Brain microvascular endothelial cell (primary cell): ENCODE results near the gene WDR47.

Experiments
- DNase-seq: peaks from one replicate; pipeline ENCODE4 v3.0.0-alpha.2; 2020
- H3K27ac ChIP-seq: fragments of 250-450 bp; sonication (Bioruptor Pico); 2 replicates; pipeline ENCODE4 v1.5.1; 2020; ENCODE audit warnings: mild to moderate bottlenecking, moderate library complexity
- H3K27me3 ChIP-seq: fragments of 250-450 bp; sonication (Bioruptor Pico); replicated peaks from 2 replicates; pipeline ENCODE4 v1.5.1; 2020; ENCODE audit warnings: mild to moderate bottlenecking
- H3K36me3 ChIP-seq: fragments of 250-450 bp; sonication (Bioruptor Pico); replicated peaks from 2 replicates; pipeline ENCODE4 v1.5.1; 2020; ENCODE audit warnings: mild to moderate bottlenecking
- H3K4me3 ChIP-seq: 2 replicates; pipeline ENCODE4 v1.5.1; 2011; ENCODE audit warnings: low read depth, mild to moderate bottlenecking, control low read depth, low read length, moderate library complexity
- in situ Hi-C: cut with HindIII; loops from 2 replicates; pipeline ENCODE4 v1.10.0; 2017; ENCODE audit warnings: low sequenced_read_pairs, low pct_ligation_motif_present
- TF ChIP-seq, protein P1 (sequence below): IDR thresholded peaks from 2 replicates; pipeline ENCODE4 v1.5.1; 2011; ENCODE audit warnings: low read depth, mild to moderate bottlenecking, moderate library complexity, low read length, control low read depth, inconsistent platforms; ENCODE audit errors: missing control alignments

WDR47 gene

DNA sequence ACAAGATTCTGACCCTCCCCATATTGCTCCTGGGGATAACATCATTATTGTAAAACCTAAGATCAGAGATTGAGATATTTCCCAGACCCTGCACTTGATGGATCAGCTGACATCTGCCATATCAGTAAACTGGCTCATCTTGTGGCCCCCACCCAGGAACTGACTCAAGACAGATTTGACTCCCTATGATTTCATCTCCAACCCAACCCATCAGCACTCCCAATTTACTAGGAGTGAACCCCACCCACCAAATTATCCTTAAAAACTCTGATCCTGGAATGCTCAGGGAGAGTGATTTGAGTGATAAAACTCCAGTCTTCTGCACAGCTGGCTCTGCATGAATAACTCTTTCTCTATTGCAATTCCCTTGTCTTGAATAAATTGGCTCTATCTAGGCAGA, 72.6 kb downstream of the WDR47 start:
- no peak for DNase-seq
- peaks cover 11% of the 10 kb centered on the region for H3K36me3 ChIP-seq
- H3K27ac ChIP-seq, result no peak overlapping the region
- TF ChIP-seq, protein P1, sequence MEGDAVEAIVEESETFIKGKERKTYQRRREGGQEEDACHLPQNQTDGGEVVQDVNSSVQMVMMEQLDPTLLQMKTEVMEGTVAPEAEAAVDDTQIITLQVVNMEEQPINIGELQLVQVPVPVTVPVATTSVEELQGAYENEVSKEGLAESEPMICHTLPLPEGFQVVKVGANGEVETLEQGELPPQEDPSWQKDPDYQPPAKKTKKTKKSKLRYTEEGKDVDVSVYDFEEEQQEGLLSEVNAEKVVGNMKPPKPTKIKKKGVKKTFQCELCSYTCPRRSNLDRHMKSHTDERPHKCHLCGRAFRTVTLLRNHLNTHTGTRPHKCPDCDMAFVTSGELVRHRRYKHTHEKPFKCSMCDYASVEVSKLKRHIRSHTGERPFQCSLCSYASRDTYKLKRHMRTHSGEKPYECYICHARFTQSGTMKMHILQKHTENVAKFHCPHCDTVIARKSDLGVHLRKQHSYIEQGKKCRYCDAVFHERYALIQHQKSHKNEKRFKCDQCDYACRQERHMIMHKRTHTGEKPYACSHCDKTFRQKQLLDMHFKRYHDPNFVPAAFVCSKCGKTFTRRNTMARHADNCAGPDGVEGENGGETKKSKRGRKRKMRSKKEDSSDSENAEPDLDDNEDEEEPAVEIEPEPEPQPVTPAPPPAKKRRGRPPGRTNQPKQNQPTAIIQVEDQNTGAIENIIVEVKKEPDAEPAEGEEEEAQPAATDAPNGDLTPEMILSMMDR, result no peak
- no peaks in the 10 kb centered on the region for H3K27me3 ChIP-seq
- no peak overlapping the region for H3K4me3 ChIP-seq
- in situ Hi-C loops, result no loop called here

DNA sequence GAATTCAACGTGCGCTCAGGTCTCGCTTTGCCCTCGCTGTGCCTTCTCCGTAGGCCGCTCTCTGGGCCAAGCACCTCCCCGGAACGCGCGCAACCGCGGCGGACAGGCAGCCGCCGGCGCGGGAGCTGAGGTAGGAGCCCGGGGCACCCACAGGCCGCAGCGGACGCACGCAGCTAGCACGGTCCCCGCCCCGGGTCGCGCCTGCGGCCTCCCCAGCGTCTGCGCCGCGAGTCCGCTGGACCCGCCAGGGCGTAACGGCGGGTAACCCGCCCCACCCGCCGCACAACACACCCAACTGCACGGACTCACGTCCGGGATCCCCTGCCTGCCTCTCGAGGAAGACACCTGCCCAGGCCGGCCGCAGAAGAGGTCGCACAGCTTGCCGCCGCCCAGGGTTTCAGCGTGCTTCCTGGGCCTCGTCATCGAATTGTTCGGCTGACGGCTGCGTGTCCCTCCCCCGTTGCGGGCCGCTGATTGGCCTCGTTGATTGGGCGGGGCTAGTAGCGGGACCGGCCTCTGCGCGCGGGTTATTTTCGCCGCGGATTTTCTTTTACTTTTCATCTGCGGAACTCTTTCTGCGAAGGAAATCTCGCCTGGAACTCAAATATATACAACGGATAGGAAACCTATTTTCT, 78.7 kb downstream of the WDR47 start, which contains the start of gene CLCC1:
Gene CLCC1 (minus strand): TSS at position 433 of the 635 bp plus-strand sequence. CDS start 13,047 bp downstream, outside the sequence.
- peak within 1 kb of the TSS; percentile 73 for H3K4me3 ChIP-seq
- peak; percentile 92 for DNase-seq
- TF ChIP-seq, protein P1, result no peak
- H3K36me3 ChIP-seq, result no peaks in the 10 kb centered on the region
- peak within 1 kb of the TSS; percentile 88 for H3K27ac ChIP-seq
- no peaks in the 10 kb centered on the region for H3K27me3 ChIP-seq
- in situ Hi-C loops, result no loop called here

DNA sequence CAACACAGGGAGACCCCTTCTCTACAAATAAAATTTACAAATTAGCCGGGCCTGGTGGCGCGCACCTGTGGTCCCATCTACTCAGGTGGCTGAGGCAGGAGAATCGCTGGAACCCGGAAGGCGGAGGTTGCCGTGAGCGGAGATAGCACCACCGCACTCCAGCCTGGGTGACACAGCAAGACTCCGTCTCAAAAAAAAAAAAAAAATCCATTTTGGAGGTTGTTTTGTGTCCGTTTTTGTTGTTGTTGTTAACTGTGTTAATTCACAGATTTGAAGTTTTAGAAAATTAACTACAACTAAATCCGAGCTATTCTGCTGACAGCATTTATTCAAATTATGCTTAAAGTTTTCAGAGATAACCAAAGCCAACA, 79.2 kb downstream of the WDR47 start:
- H3K4me3 ChIP-seq, result peak overlapping the region; percentile 73
- peak overlapping the region; percentile 88 for H3K27ac ChIP-seq
- in situ Hi-C loops, result no loop called here
- no peaks in the 10 kb centered on the region for H3K36me3 ChIP-seq
- no peak for DNase-seq
- H3K27me3 ChIP-seq, result no peaks in the 10 kb centered on the region
- TF ChIP-seq, protein P1, result no peak

DNA sequence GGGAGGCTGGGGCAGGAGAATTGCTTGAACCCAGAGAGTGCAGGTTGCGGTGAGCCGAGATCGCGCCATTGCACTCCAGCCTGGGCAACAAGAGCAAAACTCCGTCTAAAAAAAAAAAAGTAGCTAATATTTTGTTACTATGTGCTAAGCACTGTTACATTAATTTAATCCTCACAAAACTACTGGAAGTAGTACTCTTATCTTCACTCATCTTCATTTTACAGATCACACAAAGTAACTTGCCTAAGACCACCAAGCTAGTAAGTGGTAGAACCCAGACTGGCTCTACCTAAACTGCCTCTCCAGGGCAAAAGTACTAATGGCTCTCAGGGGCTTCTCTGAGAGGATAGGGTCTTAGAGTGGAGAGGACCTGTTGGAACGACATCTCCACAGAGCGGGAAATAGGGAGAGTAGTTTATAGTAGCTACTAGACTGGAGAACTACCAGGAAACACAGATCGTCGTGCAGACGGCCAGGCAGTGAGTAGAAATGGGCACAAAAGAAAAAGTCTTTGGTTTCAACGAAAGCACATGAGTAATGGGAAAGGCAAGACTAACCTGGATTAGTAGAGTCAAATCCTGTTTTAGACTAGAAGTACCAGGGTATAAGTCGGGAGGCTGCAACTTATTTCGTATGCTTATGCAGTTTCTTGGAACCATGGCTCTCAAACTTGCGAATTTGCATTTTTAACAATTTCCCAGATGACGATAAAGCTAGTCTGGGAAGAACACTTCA, 80.0 kb downstream of the WDR47 start:
- Histone ChIP-seq H3K27ac (peak overlapping the region; percentile 88), H3K36me3 (no peaks in the 10 kb centered on the region), H3K4me3 (no peak overlapping the region), H3K27me3 (no peaks in the 10 kb centered on the region)
- TF ChIP-seq, protein P1, result no peak
- no peak for DNase-seq
- in situ Hi-C loops, result no loop called here

DNA sequence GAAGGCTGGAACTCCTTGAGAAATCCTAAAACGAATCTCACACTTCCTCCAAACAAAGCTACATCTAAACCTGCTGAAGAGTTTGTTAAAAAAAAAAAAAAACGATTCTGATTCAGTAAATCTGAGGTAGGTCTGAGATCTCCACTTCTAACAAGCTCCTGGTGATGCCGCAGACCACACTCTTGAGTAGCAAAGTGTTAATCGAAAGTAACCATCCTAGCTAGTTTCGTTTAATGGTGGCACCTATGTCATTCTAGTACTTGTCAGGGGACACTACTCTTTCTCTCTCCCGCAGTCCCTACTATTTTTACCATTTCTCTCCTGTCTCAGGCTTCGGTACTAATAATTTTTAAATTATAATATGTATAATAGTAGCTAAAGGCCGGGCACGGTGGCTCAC, 80.7 kb downstream of the WDR47 start:
- Histone ChIP-seq H3K36me3 (no peaks in the 10 kb centered on the region), H3K27me3 (no peaks in the 10 kb centered on the region), H3K27ac (no peak overlapping the region), H3K4me3 (no peak overlapping the region)
- in situ Hi-C loops, result no loop called here
- DNase-seq, result no peak
- TF ChIP-seq, protein P1, result no peak

DNA sequence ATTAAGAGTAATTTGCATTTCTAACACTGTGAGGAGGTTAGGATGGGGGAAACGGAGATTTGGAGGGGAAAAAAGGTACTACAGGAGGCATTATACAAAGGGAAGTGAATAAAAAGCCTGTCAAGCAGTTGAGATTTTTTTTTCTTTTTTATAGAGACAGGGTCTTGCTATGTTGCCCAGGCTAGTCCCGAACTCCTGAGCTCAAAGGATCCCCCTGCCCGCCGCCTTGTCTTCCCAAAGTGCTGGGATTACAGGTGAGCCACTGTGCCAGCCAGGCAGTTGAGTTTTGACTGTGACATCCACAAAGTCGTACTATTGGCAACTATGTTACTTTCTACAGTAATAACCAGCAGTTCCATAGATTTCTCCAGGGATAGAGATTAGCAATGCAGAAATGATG, 81.2 kb downstream of the WDR47 start:
- TF ChIP-seq, protein P1, result no peak
- in situ Hi-C loops, result no loop called here
- no peak for DNase-seq
- no peaks in the 10 kb centered on the region for H3K36me3 ChIP-seq
- no peak overlapping the region for H3K27ac ChIP-seq
- H3K27me3 ChIP-seq, result no peaks in the 10 kb centered on the region
- H3K4me3 ChIP-seq, result no peak overlapping the region
